Smooth muscle cell of bladder (primary cell): ENCODE data around the gene LCMT1. TPM values are rescaled to one million over a fixed set of nuclear protein-coding genes. Genes with fewer than 3 reads are reported as not detected.

ENCODE experiments used
- total RNA-seq: library from RNA; depleted of rRNA; stranded (reverse); fragments of >200 nt; gene quantifications from 2 replicates; pipeline ENCODE4 v1.2.3, GENCODE V29; 2014

The LCMT1 gene
- total RNA-seq, result 35.3 and 38.5 TPM in 2 replicates

GRCh38 chr16:25111403-25112166 is at the start of gene LCMT1:
LCMT1 (plus strand) TSS chr16:25111742; CDS start chr16:25111884, 142 bp downstream.

Other genes starting within 250 kb of the LCMT1 start
- gene ARHGAP17, start 96.4 kb upstream of the LCMT1 start, total RNA-seq, result 19.1 and 20.7 TPM in 2 replicates
- not detected in 2 replicates for gene AQP8, start 105.2 kb downstream of the LCMT1 start, total RNA-seq
- gene ZKSCAN2, start 146.1 kb downstream of the LCMT1 start, total RNA-seq, result 2.6 and 3.2 TPM in 2 replicates